Keratinocyte (primary cell): ENCODE data around the gene CRYAB. TPM values are rescaled to one million over a fixed set of nuclear protein-coding genes. Genes with fewer than 3 reads are reported as not detected.

Experiments used
- DNase-seq: peaks from one replicate; pipeline ENCODE4 v3.0.0-alpha.2; 2011; ENCODE audit warnings: low read depth, missing footprints, low spot score
- FAIRE-seq: peaks from 2 replicates; lab custom pipeline; 2011; peaks lifted over from hg19 to GRCh38; lab: Jason Lieb, UNC
- H2AFZ ChIP-seq: 2 replicates; pipeline ENCODE4 v1.6.0; 2012; ENCODE audit warnings: low read length, control low read depth, inconsistent platforms; ENCODE audit not compliant: control insufficient read depth
- H3K27ac ChIP-seq: 2 replicates; pipeline ENCODE4 v1.5.1; 2011; ENCODE audit warnings: low read length; ENCODE audit not compliant: control insufficient read depth, insufficient read depth
- H3K27me3 ChIP-seq: 3 replicates; pipeline ENCODE4 v1.6.0; 2011; ENCODE audit warnings: low read length; ENCODE audit not compliant: control insufficient read depth, insufficient read depth; ENCODE audit errors: extremely low read depth
- H3K36me3 ChIP-seq, 2 experiments: 2 replicates in 1 of 2; 3 replicates in 1 of 2; pipeline ENCODE4 v1.5.1; 2011; ENCODE audit warnings: low read length in 2 of 2, mild to moderate bottlenecking in 1 of 2; ENCODE audit not compliant: control insufficient read depth in 2 of 2, insufficient read depth in 2 of 2; ENCODE audit errors: extremely low read depth in 1 of 2
- H3K4me1 ChIP-seq: 3 replicates; pipeline ENCODE4 v1.5.1; 2011; ENCODE audit warnings: low read length; ENCODE audit not compliant: control insufficient read depth, insufficient read depth; ENCODE audit errors: extremely low read depth
- H3K4me2 ChIP-seq: 3 replicates; pipeline ENCODE4 v1.6.0; 2011; ENCODE audit warnings: low read depth, low read length; ENCODE audit not compliant: control insufficient read depth, insufficient read depth; ENCODE audit errors: extremely low read depth
- H3K4me3 ChIP-seq, 3 experiments: fragments of 200-600 bp in 1 of 3; sonication (generic) in 1 of 3; 2 replicates in 2 of 3; 3 replicates in 1 of 3; pipeline ENCODE4 v1.5.1; 2011 to 2016; ENCODE audit warnings: low read length in 3 of 3, mild to moderate bottlenecking in 3 of 3, control low read depth in 2 of 3, inconsistent platforms in 1 of 3, low read depth in 1 of 3, mixed read lengths in 1 of 3, mixed run types in 1 of 3, moderate library complexity in 1 of 3; ENCODE audit not compliant: control insufficient read depth in 2 of 3, insufficient read depth in 2 of 3; ENCODE audit errors: extremely low read depth in 1 of 3
- H3K79me2 ChIP-seq: 2 replicates; pipeline ENCODE4 v1.6.0; 2012; ENCODE audit warnings: low read length; ENCODE audit not compliant: control insufficient read depth, insufficient read depth
- H3K9ac ChIP-seq: 3 replicates; pipeline ENCODE4 v1.6.0; 2011; ENCODE audit warnings: low read length; ENCODE audit not compliant: control insufficient read depth, insufficient read depth; ENCODE audit errors: extremely low read depth
- H3K9me1 ChIP-seq: 3 replicates; pipeline ENCODE4 v1.6.0; 2011; ENCODE audit warnings: low read length; ENCODE audit not compliant: control insufficient read depth, insufficient read depth; ENCODE audit errors: extremely low read depth
- H3K9me3 ChIP-seq: 2 replicates; pipeline ENCODE4 v1.5.1; 2012; ENCODE audit warnings: low read depth, low read length; ENCODE audit not compliant: control insufficient read depth
- H4K20me1 ChIP-seq: 3 replicates; pipeline ENCODE4 v1.6.0; 2011; ENCODE audit warnings: low read length; ENCODE audit not compliant: control insufficient read depth, insufficient read depth; ENCODE audit errors: extremely low read depth
- CTCF ChIP-seq, 3 experiments: IDR thresholded peaks in 1 of 3; conservative IDR thresholded peaks in 1 of 3; optimal IDR thresholded peaks in 1 of 3; 2 replicates in 2 of 3; 3 replicates in 1 of 3; pipeline versions ENCODE3 to v1.5.1; 2011; ENCODE audit warnings: low read length in 3 of 3, mild to moderate bottlenecking in 3 of 3, moderate library complexity in 2 of 3, control low read depth in 1 of 3, inconsistent platforms in 1 of 3; ENCODE audit not compliant: insufficient read depth in 2 of 3; ENCODE audit errors: extremely low read depth in 1 of 3
- EZH2 ChIP-seq: IDR thresholded peaks from one replicate; pipeline ENCODE4 v1.6.1; 2012; ENCODE audit warnings: inconsistent platforms, mild to moderate bottlenecking, low read length, moderate library complexity
- dilution Hi-C: fragments of 300-500 bp; cut with MboI; formaldehyde crosslinking; loops from one replicate; pipeline ENCODE4 v1.7.0; 2020; ENCODE audit warnings: low sequenced_read_pairs; ENCODE audit not compliant: extremely low pct_ligation_motif_present
- polyA plus RNA-seq, 5 experiments: library from polyadenylated mRNA; depleted of rRNA in 3 of 5; stranded (reverse) in 3 of 5; stranded (forward) in 1 of 5; unstranded in 1 of 5; fragments of >200 nt; gene quantifications; 1 replicate in 1 of 5; 2 replicates in 3 of 5; 3 replicates in 1 of 5; pipeline versions ENCODE4 v1.2.1 to v1.2.3, GENCODE V29; 2011 to 2012; ENCODE audit warnings: missing spikeins in 2 of 5, low read depth in 1 of 5, low replicate concordance in 1 of 5

CRYAB gene
- polyA plus RNA-seq, 1 donor (not counting 4 experiments of a cell fraction or from before 2014, with no cell fraction given): 11.0 TPM

GRCh38 chr11:111921541-111922230 is 10.1 kb upstream of the CRYAB start:
- TF ChIP-seq CTCF (optimal IDR thresholded peaks at IDR 0.05 in 1 of 3, IDR thresholded peaks at IDR 0.05 in 1 of 3, conservative IDR thresholded peaks at IDR 0.05 in 1 of 3; ENCODE audit: extremely low read depth in 1 of 3, insufficient read depth in 2 of 3, low read length in 3 of 3): no peak
- no peak for TF ChIP-seq EZH2
- Histone ChIP-seq H3K79me2 (no peaks in the 10 kb centered on the region), H2AFZ (no peak overlapping the region), H4K20me1 (no peaks in the 10 kb centered on the region), H3K4me1 (peaks cover 21% of the 10 kb centered on the region), H3K9me1 (no peaks in the 10 kb centered on the region), H3K4me3 (no peak overlapping the region), H3K36me3 (no peaks in the 10 kb centered on the region), H3K27ac (no peak overlapping the region), H3K9me3 (no peaks in the 10 kb centered on the region), H3K4me2 (no peak overlapping the region), H3K27me3 (no peaks in the 10 kb centered on the region), H3K9ac (no peak overlapping the region)
- DNase-seq: no peak
- dilution Hi-C loops: no loop called here
- FAIRE-seq: no peak

GRCh38 chr11:111920908-111921307 is 9.3 kb upstream of the CRYAB start:
- Histone ChIP-seq H3K79me2 (no peaks in the 10 kb centered on the region), H3K9me1 (no peaks in the 10 kb centered on the region), H3K9ac (no peak overlapping the region), H3K27ac (no peak overlapping the region), H3K36me3 (no peaks in the 10 kb centered on the region), H2AFZ (no peak overlapping the region), H3K27me3 (peaks cover 3% of the 10 kb centered on the region), H3K9me3 (no peaks in the 10 kb centered on the region), H3K4me1 (peaks cover 15% of the 10 kb centered on the region), H4K20me1 (no peaks in the 10 kb centered on the region), H3K4me2 (no peak overlapping the region), H3K4me3 (no peak overlapping the region)
- TF ChIP-seq CTCF (optimal IDR thresholded peaks at IDR 0.05 in 1 of 3, IDR thresholded peaks at IDR 0.05 in 1 of 3, conservative IDR thresholded peaks at IDR 0.05 in 1 of 3; ENCODE audit: extremely low read depth in 1 of 3, insufficient read depth in 2 of 3, low read length in 3 of 3) (no peak), EZH2 (no peak)
- dilution Hi-C loops: no loop called here
- DNase-seq: no peak
- no peak for FAIRE-seq
